ENCODE results near the gene SETDB1. TPM values are rescaled to one million over a fixed set of nuclear protein-coding genes. Genes with fewer than 3 reads are reported as not detected.

SETDB1 gene
- total and polyA plus RNA-seq, 2 of the 13 experiments (the other 11 are each of a cell fraction or from before 2014, with no cell fraction given): 33.1 to 34.6 TPM

- TF ChIP-seq ZNF281 (CRISPR knock-in tag; IDR thresholded peaks at IDR 0.05; ENCODE audit: borderline replicate concordance) (peak; percentile 99), MYPOP (CRISPR knock-in tag; IDR thresholded peaks at IDR 0.05) (peak; percentile 60; the same call in 1 of the 2 replicates), SSRP1 (CRISPR knock-in tag; IDR thresholded peaks at IDR 0.05) (no peak), NFKBIZ (CRISPR knock-in tag; IDR thresholded peaks at IDR 0.05) (peak; percentile 88), GABPA (IDR thresholded peaks at IDR 0.05; ENCODE audit: low read depth, low read length) (no peak), GABPA (CRISPR knock-in tag; IDR thresholded peaks at IDR 0.05; ENCODE audit: low read depth) (peak; percentile 50), CSRNP1 (CRISPR knock-in tag; IDR thresholded peaks at IDR 0.05) (peak; percentile 72), ZNF512 (CRISPR knock-in tag; IDR thresholded peaks at IDR 0.05) (0 out of 2 replicates have a peak, but pooled peaks have one; percentile 28), MXI1 (IDR thresholded peaks at IDR 0.05; ENCODE audit: borderline replicate concordance, low read depth, low read length) (peak; percentile 83; the same call in 1 of the 3 replicates), TAF1 (CRISPR knock-in tag; IDR thresholded peaks at IDR 0.05) (0 out of 2 replicates have a peak, but pooled peaks have one; percentile 11), CHD2 (IDR thresholded peaks at IDR 0.05; ENCODE audit: low read depth, low read length) (peak; percentile 45), ZNF362 (CRISPR knock-in tag; IDR thresholded peaks at IDR 0.05; ENCODE audit: borderline replicate concordance) (peak; percentile 52; the same call in 1 of the 2 replicates), DMAP1 (CRISPR knock-in tag; IDR thresholded peaks at IDR 0.05) (peak; percentile 91), ZMYM4 (CRISPR knock-in tag; IDR thresholded peaks at IDR 0.05) (peak; percentile 74), ARID3A (IDR thresholded peaks at IDR 0.05; ENCODE audit: low read depth, low read length) (peak; percentile 70), BRF2 (CRISPR knock-in tag; IDR thresholded peaks at IDR 0.05) (peak; percentile 17; the same call in 1 of the 2 replicates), ZNF746 (CRISPR knock-in tag; IDR thresholded peaks at IDR 0.05) (peak; percentile 100)
Measured at GRCh38 chr1:150970808-150971582, 44.8 kb downstream of the SETDB1 start (continued).
